Middle frontal gyrus (tissue), 1 donor: ENCODE results near the gene ZFP1.

ENCODE experiments used
- DNase-seq: peaks from one replicate; pipeline ENCODE4 v3.0.0-alpha.2; 2015; ENCODE audit warnings: low spot score; ENCODE audit errors: extremely low spot score

ZFP1 gene

GRCh38 chr16:75147968-75148310 is 385 bp upstream of the ZFP1 start:
- no peak for DNase-seq

- no peak for DNase-seq
Observed at GRCh38 chr16:75151798-75152197, 3.5 kb downstream of the ZFP1 start.

GRCh38 chr16:75152635-75153034 is 4.3 kb downstream of the ZFP1 start:
- DNase-seq, result no peak

DNA sequence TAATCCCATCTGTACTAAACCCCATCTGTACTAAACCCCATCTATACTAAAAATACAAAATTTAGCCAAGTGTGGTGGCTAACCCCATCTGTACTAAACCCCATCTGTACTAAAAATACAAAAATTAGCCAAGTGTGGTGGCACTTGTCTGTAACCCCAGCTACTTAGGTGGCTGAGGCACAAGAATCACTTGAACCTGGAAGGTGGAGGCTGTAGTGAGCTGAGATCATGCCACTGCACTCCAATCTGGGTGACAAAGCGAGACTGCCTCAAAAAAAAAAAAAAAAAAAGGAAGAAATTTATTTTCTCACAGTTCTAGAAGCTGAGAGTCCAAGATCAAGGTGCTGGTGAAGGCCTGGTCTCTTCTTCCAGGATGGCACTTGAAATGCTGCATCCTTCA is 12.1 kb downstream of the ZFP1 start:
- no peak for DNase-seq

GRCh38 chr16:75169899-75170405 is 21.6 kb downstream of the ZFP1 start:
- DNase-seq, result no peak

DNA sequence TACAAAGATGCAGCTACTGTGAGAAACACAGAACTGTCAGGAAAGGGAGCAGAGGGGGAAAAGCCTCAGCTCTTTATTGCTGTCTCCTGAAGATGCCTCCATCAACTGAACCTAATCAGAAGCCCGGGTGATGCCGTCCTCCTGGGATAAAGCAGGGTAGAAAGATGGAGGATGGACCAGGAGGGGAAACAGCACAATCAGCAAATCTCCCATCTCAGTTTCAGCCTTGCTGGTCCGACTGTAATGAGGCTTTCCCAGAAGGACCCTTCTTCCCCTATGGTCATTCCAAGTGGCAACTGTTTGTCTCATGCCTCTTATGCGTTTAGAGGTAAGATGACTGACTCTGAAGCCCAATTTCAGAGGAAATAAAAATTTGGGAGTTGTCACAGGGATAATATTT is 24.3 kb downstream of the ZFP1 start:
- no peak for DNase-seq

- DNase-seq, result no peak
Observed at GRCh38 chr16:75175074-75175473, 26.8 kb downstream of the ZFP1 start.

DNA sequence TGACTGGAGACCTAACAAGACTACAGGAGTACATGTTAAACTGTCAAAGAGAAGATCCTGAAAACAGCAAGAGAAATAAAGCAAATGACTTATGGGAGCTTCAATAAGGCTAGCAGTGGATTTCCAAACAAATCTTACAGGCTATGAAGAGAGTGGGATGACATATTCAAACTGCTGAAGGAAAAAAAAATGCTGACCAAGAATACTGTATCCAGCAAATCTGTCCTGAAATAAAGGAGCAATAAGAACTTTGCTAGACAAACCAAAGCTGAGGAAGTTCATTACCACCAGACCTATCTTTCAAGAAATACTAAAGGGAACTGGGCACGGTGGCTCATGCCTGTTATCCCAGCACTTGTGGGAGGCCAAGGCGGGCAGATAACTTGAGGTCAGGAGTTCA is 28.6 kb downstream of the ZFP1 start:
- no peak for DNase-seq

- DNase-seq, result no peak
Observed at GRCh38 chr16:75179208-75179607, 30.9 kb downstream of the ZFP1 start.

GRCh38 chr16:75181630-75182029 is 33.3 kb downstream of the ZFP1 start:
- no peak for DNase-seq

DNA sequence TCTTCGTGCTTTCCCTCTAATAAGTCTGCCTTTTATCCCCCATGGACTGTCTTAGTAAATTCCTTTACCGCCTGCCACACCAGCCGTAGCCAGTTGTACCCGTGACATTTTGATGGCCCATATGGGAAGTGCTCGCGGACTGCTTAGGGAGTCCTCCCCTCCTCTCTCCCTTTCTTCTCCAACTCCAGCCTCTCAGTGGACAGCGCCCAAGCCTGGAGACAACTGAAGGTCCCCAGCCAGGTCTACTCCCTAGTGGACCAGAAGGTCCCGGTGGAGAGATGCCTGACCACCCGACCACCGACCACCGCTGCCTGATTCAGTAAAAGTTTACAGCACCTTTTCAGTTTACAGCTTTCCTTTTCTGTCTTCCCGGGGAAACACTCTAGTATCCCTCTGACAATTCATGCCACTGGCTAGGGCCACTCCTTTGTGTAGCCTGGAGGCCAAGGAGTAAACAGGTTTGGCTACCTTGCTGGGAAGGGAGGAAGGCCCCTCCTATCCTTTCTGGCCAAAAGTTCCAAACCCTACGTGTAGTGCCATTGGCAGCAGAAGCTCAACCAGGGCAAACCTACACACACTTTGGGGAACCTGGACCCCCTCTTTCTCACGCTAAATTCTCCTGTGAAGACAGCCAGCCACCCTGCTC is 40.6 kb downstream of the ZFP1 start:
- DNase-seq, result no peak

GRCh38 chr16:75189638-75190245 is 41.4 kb downstream of the ZFP1 start:
- no peak for DNase-seq

GRCh38 chr16:75192606-75193264 is 44.4 kb downstream of the ZFP1 start:
- DNase-seq, result no peak

GRCh38 chr16:75193265-75193650 is 44.9 kb downstream of the ZFP1 start:
- no peak for DNase-seq

DNA sequence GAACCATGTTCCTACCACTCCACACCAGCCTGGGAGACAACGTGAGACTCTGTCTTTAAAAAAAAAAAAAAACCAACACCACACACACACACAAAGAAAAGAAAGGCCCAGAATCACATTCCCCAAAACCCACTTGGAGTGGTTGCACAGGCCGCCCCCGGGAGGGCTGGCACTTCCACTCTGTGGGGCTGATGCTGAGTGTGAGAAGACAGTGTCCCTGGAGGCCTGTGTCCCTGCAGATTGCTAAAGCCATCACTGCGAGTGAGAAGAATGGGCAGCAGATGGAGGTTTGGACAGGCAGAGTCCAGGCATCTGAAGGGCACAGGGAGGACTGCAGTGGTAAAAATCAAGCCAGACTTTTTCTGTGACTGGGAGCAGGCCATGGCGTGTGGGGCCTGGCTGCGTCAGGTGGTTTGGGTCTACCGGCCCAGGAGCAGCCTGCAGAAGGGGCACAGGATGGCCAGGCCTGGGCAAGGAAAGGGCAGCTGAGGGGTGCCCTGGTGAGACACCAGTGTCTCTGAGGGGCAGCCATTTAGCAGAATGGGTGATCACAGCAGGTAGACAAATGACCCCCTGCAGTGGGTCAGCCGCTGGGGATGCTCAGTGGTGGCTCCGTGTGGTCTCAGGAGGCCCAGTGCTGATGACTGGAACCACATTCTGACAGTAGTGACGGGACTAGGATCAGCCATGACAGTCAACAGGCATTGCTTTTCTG is 45.6 kb downstream of the ZFP1 start:
- no peak for DNase-seq

- DNase-seq, result no peak
Observed at GRCh38 chr16:75195811-75196790, 47.8 kb downstream of the ZFP1 start.

DNA sequence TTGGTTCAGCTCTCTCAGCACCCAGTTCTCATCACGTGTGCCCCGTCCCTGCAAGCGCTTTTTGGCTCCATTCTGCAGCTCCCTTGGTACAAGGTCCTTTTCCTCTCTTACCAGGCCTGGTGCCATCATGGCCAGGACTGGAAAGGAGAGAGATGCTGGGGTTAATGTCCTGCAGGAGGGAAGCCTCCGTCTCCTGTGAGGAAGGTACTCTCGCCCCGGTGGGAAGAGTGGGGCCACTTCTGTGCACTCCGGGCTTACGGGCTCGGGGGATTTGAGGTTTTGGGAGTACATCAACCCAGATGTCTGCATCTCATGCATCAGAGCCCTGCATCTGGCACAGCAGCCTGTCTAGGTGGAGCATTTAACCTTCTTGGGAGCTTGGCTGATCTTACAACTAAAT is 48.5 kb downstream of the ZFP1 start:
- no peak for DNase-seq

DNA sequence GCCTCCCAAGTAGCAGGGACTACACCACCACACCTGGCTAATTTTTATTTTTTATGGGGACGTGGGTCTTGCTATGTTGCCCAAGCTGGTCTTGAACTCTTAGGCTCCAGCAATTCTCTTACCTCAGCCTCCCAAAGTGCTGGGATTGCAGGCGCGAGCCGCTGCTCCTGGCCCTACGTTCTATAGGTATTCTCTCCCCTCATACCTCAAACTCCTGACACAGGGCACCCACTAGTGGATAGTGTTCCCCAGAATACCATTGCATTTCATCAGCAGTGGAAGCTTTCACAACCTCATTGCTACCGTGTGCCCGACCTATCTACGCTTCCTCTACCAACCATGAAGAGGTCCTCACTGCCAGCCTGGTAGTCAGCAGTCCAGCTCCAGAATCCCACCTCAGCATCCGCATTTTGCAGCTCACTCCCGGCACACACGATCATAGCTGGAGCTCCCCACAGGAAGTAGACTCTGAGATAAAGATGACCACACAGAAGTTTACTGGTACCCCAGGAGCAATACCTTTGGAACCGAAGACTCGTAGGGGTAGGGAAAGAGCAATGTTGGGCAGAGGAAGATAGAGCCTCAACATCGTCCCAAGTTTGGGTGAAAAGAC is 49.3 kb downstream of the ZFP1 start:
- no peak for DNase-seq

DNA sequence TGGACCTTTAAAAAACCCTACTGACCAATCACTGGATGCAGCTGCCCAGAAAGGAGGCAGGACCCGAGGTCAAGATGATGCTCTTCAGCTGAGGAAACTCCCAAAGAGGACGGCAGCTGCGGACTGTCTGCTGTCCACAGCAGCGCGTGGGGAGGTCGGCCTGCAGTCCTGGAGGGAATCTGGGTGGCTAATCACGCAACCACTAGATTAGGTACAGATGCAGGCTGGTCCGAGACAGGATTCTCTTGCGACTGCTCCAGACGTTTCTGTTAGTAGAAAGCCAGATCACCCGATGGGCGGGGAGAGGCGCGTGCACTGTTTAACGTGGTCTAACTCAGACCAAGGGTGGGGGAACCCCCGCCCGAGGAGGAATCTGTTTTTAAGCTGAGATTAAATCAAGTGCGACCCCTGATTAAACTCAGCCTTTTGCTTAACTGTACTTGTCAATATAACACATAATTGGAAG is 49.8 kb downstream of the ZFP1 start:
- DNase-seq, result no peak

DNA sequence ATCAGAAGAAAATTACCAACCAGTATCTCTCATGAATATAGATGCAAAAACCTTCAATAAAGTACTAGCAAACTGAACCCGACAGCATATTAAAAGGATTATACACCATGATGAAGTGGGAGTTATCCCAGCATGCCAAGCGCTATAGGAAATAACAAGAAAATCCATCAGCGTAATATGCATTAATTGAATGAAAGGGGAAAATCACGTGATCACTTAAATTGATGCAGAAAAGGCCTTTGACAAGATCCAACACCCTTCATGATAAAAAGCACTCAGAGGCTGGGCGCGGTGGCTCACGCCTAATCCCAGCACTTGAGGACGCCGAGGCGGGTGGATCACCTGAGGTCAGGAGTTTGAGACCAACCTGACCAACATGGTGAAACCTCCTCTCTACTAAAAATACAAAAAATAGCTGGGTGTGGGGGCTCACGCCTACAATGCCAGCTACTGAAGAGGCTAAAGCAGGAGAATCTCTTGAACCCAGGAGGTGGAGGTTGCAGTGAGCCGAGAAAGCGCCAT is 53.8 kb downstream of the ZFP1 start:
- DNase-seq, result no peak
